Astrocyte (in vitro differentiated cells and primary cell): ENCODE data around the gene SNAP25. TPM values are rescaled to one million over a fixed set of nuclear protein-coding genes. Genes with fewer than 3 reads are reported as not detected.
A peak's percentile ranks its signal among the peaks of the same experiment; 100 is the strongest.

Source experiments
- DNase-seq: peaks from one replicate; pipeline ENCODE4 v3.0.0-alpha.2; 2010; ENCODE audit warnings: low read depth
- FAIRE-seq: peaks from 2 replicates; lab custom pipeline; 2011; peaks lifted over from hg19 to GRCh38; lab: Jason Lieb, UNC
- H2AFZ ChIP-seq: 2 replicates; pipeline ENCODE4 v1.6.0; 2012; ENCODE audit warnings: low read depth, low read length, inconsistent platforms
- H3K27ac ChIP-seq: 2 replicates; pipeline ENCODE4 v1.5.1; 2011; ENCODE audit warnings: low read depth, low read length, inconsistent platforms
- H3K27me3 ChIP-seq: 2 replicates; pipeline ENCODE4 v1.6.0; 2011; ENCODE audit warnings: low read length, inconsistent platforms; ENCODE audit not compliant: insufficient read depth
- H3K36me3 ChIP-seq: 2 replicates; pipeline ENCODE4 v1.5.1; 2011; ENCODE audit warnings: low read length, inconsistent platforms; ENCODE audit not compliant: insufficient read depth
- H3K4me1 ChIP-seq: 2 replicates; pipeline ENCODE4 v1.5.1; 2011; ENCODE audit warnings: low read length, inconsistent platforms; ENCODE audit not compliant: insufficient read depth
- H3K4me2 ChIP-seq: 2 replicates; pipeline ENCODE4 v1.6.0; 2012; ENCODE audit warnings: low read length, inconsistent platforms
- H3K4me3 ChIP-seq: 2 replicates; pipeline ENCODE4 v1.5.1; 2011; ENCODE audit warnings: low read depth, mild to moderate bottlenecking, low read length, inconsistent platforms; ENCODE audit not compliant: insufficient read depth
- H3K79me2 ChIP-seq: 2 replicates; pipeline ENCODE4 v1.6.0; 2012; ENCODE audit warnings: mild to moderate bottlenecking, low read length, inconsistent platforms; ENCODE audit not compliant: insufficient read depth
- H3K9ac ChIP-seq: 2 replicates; pipeline ENCODE4 v1.6.0; 2012; ENCODE audit warnings: mild to moderate bottlenecking, low read length, inconsistent platforms
- H3K9me3 ChIP-seq: 2 replicates; pipeline ENCODE4 v1.5.1; 2012; ENCODE audit warnings: low read depth, mild to moderate bottlenecking, low read length, inconsistent platforms; ENCODE audit not compliant: insufficient read depth
- H4K20me1 ChIP-seq: 2 replicates; pipeline ENCODE4 v1.6.0; 2012; ENCODE audit warnings: low read length, inconsistent platforms; ENCODE audit not compliant: insufficient read depth
- H3K27ac Mint-ChIP-seq: one replicate; pipeline ENCODE4 v1.8.0; 2021; ENCODE audit warnings: mild to moderate bottlenecking, mixed read lengths; ENCODE audit not compliant: unreplicated experiment
- H3K27me3 Mint-ChIP-seq: one replicate; pipeline ENCODE4 v1.8.0; 2021; ENCODE audit warnings: low read depth, mixed read lengths; ENCODE audit not compliant: unreplicated experiment
- H3K36me3 Mint-ChIP-seq: one replicate; pipeline ENCODE4 v1.8.0; 2021; ENCODE audit warnings: low read depth, mixed read lengths; ENCODE audit not compliant: unreplicated experiment
- H3K4me1 Mint-ChIP-seq: one replicate; pipeline ENCODE4 v1.8.0; 2021; ENCODE audit warnings: low read depth, mixed read lengths; ENCODE audit not compliant: unreplicated experiment
- H3K4me3 Mint-ChIP-seq: one replicate; pipeline ENCODE4 v1.8.0; 2021; ENCODE audit warnings: mild to moderate bottlenecking, moderate library complexity, mixed read lengths; ENCODE audit not compliant: unreplicated experiment
- H3K9me3 Mint-ChIP-seq: one replicate; pipeline ENCODE4 v1.8.0; 2021; ENCODE audit warnings: mild to moderate bottlenecking, mixed read lengths; ENCODE audit not compliant: unreplicated experiment
- EZH2 ChIP-seq: IDR thresholded peaks from 2 replicates; pipeline ENCODE4 v1.6.1; 2012; ENCODE audit warnings: mild to moderate bottlenecking, low read length, inconsistent platforms; ENCODE audit not compliant: insufficient read depth
- total RNA-seq: library from RNA; stranded (reverse); gene quantifications from 2 replicates; pipeline ENCODE4 v1.2.1, GENCODE V29; 2021
- TF ChIP-seq, protein P1 (sequence below): IDR thresholded peaks from 2 replicates; pipeline ENCODE4 v1.5.1; 2011; ENCODE audit warnings: low read depth, mild to moderate bottlenecking, inconsistent platforms, low read length, moderate library complexity; ENCODE audit not compliant: insufficient read depth

Gene SNAP25
- total RNA-seq, 1 donor from 2014 or later = 3.9 TPM

DNA sequence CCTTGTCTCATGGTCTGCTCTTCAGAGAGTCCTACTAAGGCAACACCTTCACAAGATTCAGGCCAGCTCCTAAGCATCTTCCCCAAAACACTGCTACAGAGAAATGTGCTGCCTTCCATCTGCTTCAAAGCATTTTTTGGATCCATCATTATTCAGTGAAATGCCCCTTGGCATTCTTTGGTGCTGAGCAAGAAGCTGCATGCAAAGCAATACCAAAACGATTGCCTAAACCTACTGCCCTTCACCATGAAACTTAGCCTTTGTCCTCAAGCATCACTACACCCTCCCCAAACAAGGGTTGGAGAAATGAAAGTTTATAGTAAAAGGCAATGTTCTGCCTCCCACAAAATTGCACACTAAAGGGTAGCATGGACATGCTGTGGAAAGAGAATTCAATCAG, 93.5 kb downstream of the SNAP25 start:
- Histone ChIP-seq H3K4me3 (no peak overlapping the region), H3K4me1 (peaks cover 43% of the 10 kb centered on the region), H3K27ac (no peak overlapping the region), H3K36me3 (no peaks in the 10 kb centered on the region), H3K79me2 (no peaks in the 10 kb centered on the region), H3K27me3 (no peaks in the 10 kb centered on the region), H2AFZ (no peak overlapping the region), H3K9ac (no peak overlapping the region), H3K4me2 (no peak overlapping the region), H4K20me1 (no peaks in the 10 kb centered on the region), H3K9me3 (no peaks in the 10 kb centered on the region)
- Mint-ChIP-seq H3K36me3 (no peaks in the 10 kb centered on the region), H3K27ac (peak overlapping the region; percentile 67), H3K9me3 (no peaks in the 10 kb centered on the region), H3K27me3 (no peaks in the 10 kb centered on the region), H3K4me1 (peaks cover 40% of the 10 kb centered on the region), H3K4me3 (no peak overlapping the region)
- TF ChIP-seq EZH2 = no peak
- TF ChIP-seq, protein P1, sequence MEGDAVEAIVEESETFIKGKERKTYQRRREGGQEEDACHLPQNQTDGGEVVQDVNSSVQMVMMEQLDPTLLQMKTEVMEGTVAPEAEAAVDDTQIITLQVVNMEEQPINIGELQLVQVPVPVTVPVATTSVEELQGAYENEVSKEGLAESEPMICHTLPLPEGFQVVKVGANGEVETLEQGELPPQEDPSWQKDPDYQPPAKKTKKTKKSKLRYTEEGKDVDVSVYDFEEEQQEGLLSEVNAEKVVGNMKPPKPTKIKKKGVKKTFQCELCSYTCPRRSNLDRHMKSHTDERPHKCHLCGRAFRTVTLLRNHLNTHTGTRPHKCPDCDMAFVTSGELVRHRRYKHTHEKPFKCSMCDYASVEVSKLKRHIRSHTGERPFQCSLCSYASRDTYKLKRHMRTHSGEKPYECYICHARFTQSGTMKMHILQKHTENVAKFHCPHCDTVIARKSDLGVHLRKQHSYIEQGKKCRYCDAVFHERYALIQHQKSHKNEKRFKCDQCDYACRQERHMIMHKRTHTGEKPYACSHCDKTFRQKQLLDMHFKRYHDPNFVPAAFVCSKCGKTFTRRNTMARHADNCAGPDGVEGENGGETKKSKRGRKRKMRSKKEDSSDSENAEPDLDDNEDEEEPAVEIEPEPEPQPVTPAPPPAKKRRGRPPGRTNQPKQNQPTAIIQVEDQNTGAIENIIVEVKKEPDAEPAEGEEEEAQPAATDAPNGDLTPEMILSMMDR = no peak
- FAIRE-seq = no peak
- DNase-seq = peak; percentile 55

- peak overlapping the region; percentile 54 for H3K4me2 ChIP-seq
Observed at GRCh38 chr20:10313215-10313614, 94.6 kb downstream of the SNAP25 start.

GRCh38 chr20:10313701-10314100, 95.1 kb downstream of the SNAP25 start:
- Histone ChIP-seq H3K79me2 (no peaks in the 10 kb centered on the region), H3K9ac (peak overlapping the region; percentile 27), H3K27ac (peak overlapping the region; percentile 37), H2AFZ (no peak overlapping the region), H4K20me1 (no peaks in the 10 kb centered on the region), H3K27me3 (no peaks in the 10 kb centered on the region), H3K4me2 (peak overlapping the region; percentile 54), H3K4me3 (no peak overlapping the region), H3K4me1 (peaks cover 32% of the 10 kb centered on the region), H3K9me3 (no peaks in the 10 kb centered on the region), H3K36me3 (no peaks in the 10 kb centered on the region)
- Mint-ChIP-seq H3K27me3 (no peaks in the 10 kb centered on the region), H3K4me3 (no peak overlapping the region), H3K27ac (peak overlapping the region; percentile 48), H3K9me3 (peaks cover under 1% of the 10 kb centered on the region), H3K4me1 (peaks cover 30% of the 10 kb centered on the region), H3K36me3 (no peaks in the 10 kb centered on the region)
- TF ChIP-seq EZH2 = no peak
- TF ChIP-seq, protein P1 = no peak
- DNase-seq (no peak), FAIRE-seq (no peak)

More at GRCh38 chr20:10313215-10313614, 94.6 kb downstream of the SNAP25 start:
- H3K27me3 Mint-ChIP-seq = no peaks in the 10 kb centered on the region
- Histone ChIP-seq H3K9ac (no peak overlapping the region), H3K79me2 (no peaks in the 10 kb centered on the region), H3K27ac (no peak overlapping the region), H3K36me3 (no peaks in the 10 kb centered on the region), H3K9me3 (no peaks in the 10 kb centered on the region), H3K4me3 (no peak overlapping the region), H2AFZ (no peak overlapping the region), H4K20me1 (no peaks in the 10 kb centered on the region), H3K27me3 (no peaks in the 10 kb centered on the region), H3K4me1 (peaks cover 34% of the 10 kb centered on the region)
- H3K4me3 Mint-ChIP-seq = no peak overlapping the region
- TF ChIP-seq, protein P1 = no peak
- TF ChIP-seq EZH2 = no peak
- FAIRE-seq (no peak), DNase-seq (peak; percentile 37)
- peaks cover 33% of the 10 kb centered on the region for H3K4me1 Mint-ChIP-seq
- no peaks in the 10 kb centered on the region for H3K9me3 Mint-ChIP-seq
- H3K36me3 Mint-ChIP-seq = no peaks in the 10 kb centered on the region
- no peak overlapping the region for H3K27ac Mint-ChIP-seq
